HepG2 (cell line): ENCODE data around the gene PHACTR1. TPM values are rescaled to one million over a fixed set of nuclear protein-coding genes. Genes with fewer than 3 reads are reported as not detected.

Source experiments
- EP300 ChIP-seq, 3 experiments: sonication (generic) in 1 of 3; formaldehyde crosslinking in 1 of 3; IDR thresholded peaks; 2 replicates each; pipeline versions ENCODE4 v1.5.1 to v1.6.1; 2011 to 2020; ENCODE audit warnings: low read depth in 2 of 3, low read length in 2 of 3, borderline replicate concordance in 1 of 3, improper control_type of control experiment in 1 of 3, mild to moderate bottlenecking in 1 of 3, missing genetic modification reagents in 1 of 3, moderate library complexity in 1 of 3
- GATAD2A ChIP-seq: IDR thresholded peaks from 2 replicates; pipeline ENCODE4 v1.6.1; 2016
- HMG20A ChIP-seq: IDR thresholded peaks from 2 replicates; pipeline ENCODE4 v1.6.1; 2016; ENCODE audit warnings: borderline replicate concordance
- HNF1A ChIP-seq, 2 experiments: sonication (generic) in 1 of 2; formaldehyde crosslinking in 1 of 2; IDR thresholded peaks; 2 replicates each; pipeline versions ENCODE4 v1.4.0 to v1.6.1; 2016 to 2020; ENCODE audit warnings: borderline replicate concordance in 1 of 2, low read depth in 1 of 2, mild to moderate bottlenecking in 1 of 2, missing genetic modification reagents in 1 of 2
- KLF13 ChIP-seq: sonication (generic); formaldehyde crosslinking; IDR thresholded peaks from 2 replicates; pipeline ENCODE4 v1.4.0; 2020; ENCODE audit warnings: mild to moderate bottlenecking, missing genetic modification reagents
- MED1 ChIP-seq: sonication (generic); formaldehyde crosslinking; IDR thresholded peaks from 2 replicates; pipeline ENCODE4 v1.4.0; 2020; ENCODE audit warnings: missing genetic modification reagents
- NCOA1 ChIP-seq: sonication (generic); formaldehyde crosslinking; IDR thresholded peaks from 2 replicates; pipeline ENCODE4 v1.9.0; 2021; ENCODE audit warnings: missing genetic modification reagents
- NFYC ChIP-seq: IDR thresholded peaks from 2 replicates; pipeline ENCODE4 v1.6.1; 2016; ENCODE audit warnings: missing genetic modification reagents, missing compliant biosample characterization
- RXRA ChIP-seq: sonication (generic); formaldehyde crosslinking; IDR thresholded peaks from 2 replicates; pipeline ENCODE4 v1.5.1; 2020; ENCODE audit warnings: missing genetic modification reagents
- SALL1 ChIP-seq: sonication (generic); formaldehyde crosslinking; IDR thresholded peaks from 2 replicates; pipeline ENCODE4 v1.8.0; 2022; ENCODE audit warnings: mild to moderate bottlenecking, missing genetic modification reagents
- SOX13 ChIP-seq, 3 experiments: fragments of 450-650 bp in 1 of 3; sonication (generic) in 1 of 3; formaldehyde crosslinking in 1 of 3; IDR thresholded peaks in 2 of 3; conservative IDR thresholded peaks in 1 of 3; 2 replicates each; pipeline versions ENCODE4 v1.5.0 to v1.6.1; 2016 to 2020; ENCODE audit warnings: antibody characterized with exemption in 1 of 3, mild to moderate bottlenecking in 1 of 3, missing compliant biosample characterization in 1 of 3, missing genetic modification reagents in 1 of 3, moderate library complexity in 1 of 3
- TCF7 ChIP-seq: sonication (generic); IDR thresholded peaks from 2 replicates; pipeline ENCODE4 v1.6.1; 2016; ENCODE audit warnings: antibody characterized with exemption, low read depth
- TFE3 ChIP-seq: IDR thresholded peaks from 2 replicates; pipeline ENCODE4 v1.6.1; 2016
- ZFP36 ChIP-seq: fragments of 150-350 bp; IDR thresholded peaks from 2 replicates; pipeline ENCODE4 v1.6.1; 2018; ENCODE audit warnings: borderline replicate concordance, low read length, low read depth; ENCODE audit not compliant: partially characterized antibody
- ZGPAT ChIP-seq: IDR thresholded peaks from 2 replicates; pipeline ENCODE4 v1.6.1; 2016; ENCODE audit warnings: mild to moderate bottlenecking
- ZNF256 ChIP-seq: sonication (generic); formaldehyde crosslinking; conservative IDR thresholded peaks from 2 replicates; pipeline ENCODE4 v1.4.0; 2020; ENCODE audit warnings: missing genetic modification reagents
- ZNF83 ChIP-seq: sonication (generic); formaldehyde crosslinking; IDR thresholded peaks from 2 replicates; pipeline ENCODE4 v1.4.0; 2020; ENCODE audit warnings: missing genetic modification reagents, mild to moderate bottlenecking, borderline replicate concordance
- polyA plus RNA-seq, 8 experiments: library from polyadenylated mRNA; depleted of rRNA in 3 of 8; stranded (reverse) in 7 of 8; unstranded in 1 of 8; fragments of >200 nt; fragmentation: Illumina TruSeq in 4 of 8; extraction: Trizol in 4 of 8; gene quantifications; 2 replicates each; pipeline versions ENCODE4 v1.2.1 to v1.2.3, GENCODE V29; 2011 to 2016; ENCODE audit warnings: low read depth in 4 of 8, missing spikeins in 1 of 8, mixed read lengths in 1 of 8; ENCODE audit not compliant: insufficient read depth in 1 of 8
- total RNA-seq, 5 experiments: library from RNA; depleted of rRNA; stranded (reverse); fragments of >200 nt; fragmentation: Illumina TruSeq; extraction: Trizol; gene quantifications; 2 replicates each; pipeline ENCODE4 v1.2.3, GENCODE V29; 2016; ENCODE audit warnings: low read depth in 1 of 5
- TF ChIP-seq, protein P1 (sequence below): sonication (generic); formaldehyde crosslinking; conservative IDR thresholded peaks from 2 replicates; pipeline ENCODE4 v1.4.0; 2020; ENCODE audit warnings: mild to moderate bottlenecking, missing genetic modification reagents, moderate library complexity

The PHACTR1 gene
- total and polyA plus RNA-seq, 2 of the 13 experiments (the other 11 are each of a cell fraction or from before 2014, with no cell fraction given): 0.09 TPM; not detected in 1

GRCh38 chr6:13181393-13181792 lies 464.8 kb downstream of the PHACTR1 start (continued):
- TF ChIP-seq, protein P1, sequence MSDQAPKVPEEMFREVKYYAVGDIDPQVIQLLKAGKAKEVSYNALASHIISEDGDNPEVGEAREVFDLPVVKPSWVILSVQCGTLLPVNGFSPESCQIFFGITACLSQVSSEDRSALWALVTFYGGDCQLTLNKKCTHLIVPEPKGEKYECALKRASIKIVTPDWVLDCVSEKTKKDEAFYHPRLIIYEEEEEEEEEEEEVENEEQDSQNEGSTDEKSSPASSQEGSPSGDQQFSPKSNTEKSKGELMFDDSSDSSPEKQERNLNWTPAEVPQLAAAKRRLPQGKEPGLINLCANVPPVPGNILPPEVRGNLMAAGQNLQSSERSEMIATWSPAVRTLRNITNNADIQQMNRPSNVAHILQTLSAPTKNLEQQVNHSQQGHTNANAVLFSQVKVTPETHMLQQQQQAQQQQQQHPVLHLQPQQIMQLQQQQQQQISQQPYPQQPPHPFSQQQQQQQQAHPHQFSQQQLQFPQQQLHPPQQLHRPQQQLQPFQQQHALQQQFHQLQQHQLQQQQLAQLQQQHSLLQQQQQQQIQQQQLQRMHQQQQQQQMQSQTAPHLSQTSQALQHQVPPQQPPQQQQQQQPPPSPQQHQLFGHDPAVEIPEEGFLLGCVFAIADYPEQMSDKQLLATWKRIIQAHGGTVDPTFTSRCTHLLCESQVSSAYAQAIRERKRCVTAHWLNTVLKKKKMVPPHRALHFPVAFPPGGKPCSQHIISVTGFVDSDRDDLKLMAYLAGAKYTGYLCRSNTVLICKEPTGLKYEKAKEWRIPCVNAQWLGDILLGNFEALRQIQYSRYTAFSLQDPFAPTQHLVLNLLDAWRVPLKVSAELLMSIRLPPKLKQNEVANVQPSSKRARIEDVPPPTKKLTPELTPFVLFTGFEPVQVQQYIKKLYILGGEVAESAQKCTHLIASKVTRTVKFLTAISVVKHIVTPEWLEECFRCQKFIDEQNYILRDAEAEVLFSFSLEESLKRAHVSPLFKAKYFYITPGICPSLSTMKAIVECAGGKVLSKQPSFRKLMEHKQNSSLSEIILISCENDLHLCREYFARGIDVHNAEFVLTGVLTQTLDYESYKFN (CRISPR knock-in tag): 0 out of 2 replicates have a peak, but pooled peaks have one; percentile 33
- TF ChIP-seq HMG20A (peak; percentile 62), ZNF83 (no peak), ZNF256 (CRISPR knock-in tag) (no peak), RXRA (CRISPR knock-in tag) (no peak), ZGPAT (CRISPR knock-in tag) (peak; percentile 42; the same call in 1 of the 2 replicates), GATAD2A (CRISPR knock-in tag) (0 out of 2 replicates have a peak, but pooled peaks have one; percentile 21), KLF13 (no peak), HNF1A (IDR thresholded peaks at IDR 0.05; ENCODE audit: low read depth) (no peak), HNF1A (CRISPR knock-in tag; IDR thresholded peaks at IDR 0.05; ENCODE audit: borderline replicate concordance) (peak; percentile 32; the same call in 1 of the 2 replicates), NFYC (CRISPR knock-in tag) (peak; percentile 42; the same call in 1 of the 2 replicates), SOX13 (IDR thresholded peaks at IDR 0.05) (no peak), SOX13 (CRISPR knock-in tag; conservative IDR thresholded peaks at IDR 0.05 in 1 of 2, IDR thresholded peaks at IDR 0.05 in 1 of 2) (peak in 1 of 2 experiments; percentile 76; a peak in 2 of 4 replicates), EP300 (IDR thresholded peaks at IDR 0.05; ENCODE audit: low read depth in 2 of 2, low read length in 2 of 2) (no peak), EP300 (CRISPR knock-in tag; IDR thresholded peaks at IDR 0.05; ENCODE audit: borderline replicate concordance) (peak; percentile 63; the same call in 1 of the 2 replicates), SALL1 (CRISPR knock-in tag) (peak; percentile 34; the same call in 1 of the 2 replicates), NCOA1 (no peak), ZFP36 (no peak), MED1 (0 out of 2 replicates have a peak, but pooled peaks have one; percentile 22), TCF7 (peak; percentile 80), TFE3 (no peak)
